Kidney epithelial cell (primary cell): ENCODE results near the gene LCAT. TPM values are rescaled to one million over a fixed set of nuclear protein-coding genes. Genes with fewer than 3 reads are reported as not detected.

Experiments
- DNase-seq: peaks from one replicate; pipeline ENCODE4 v3.0.0-alpha.2; 2010; ENCODE audit warnings: low read depth
- H3K27me3 ChIP-seq: 2 replicates; pipeline ENCODE4 v1.6.0; 2011; ENCODE audit warnings: low read length; ENCODE audit not compliant: control insufficient read depth, insufficient read depth
- H3K36me3 ChIP-seq: 2 replicates; pipeline ENCODE4 v1.5.1; 2011; ENCODE audit warnings: low read length; ENCODE audit not compliant: control insufficient read depth, insufficient read depth
- H3K4me3 ChIP-seq: 2 replicates; pipeline ENCODE4 v1.5.1; 2011; ENCODE audit warnings: low read depth, mild to moderate bottlenecking, control low read depth, low read length
- total RNA-seq: library from RNA; depleted of rRNA; stranded (reverse); fragments of >200 nt; gene quantifications from 2 replicates; pipeline ENCODE4 v1.2.3, GENCODE V29; 2015
- TF ChIP-seq, protein P1 (sequence below): IDR thresholded peaks from 2 replicates; pipeline ENCODE4 v1.5.1; 2011; ENCODE audit warnings: mild to moderate bottlenecking, moderate library complexity, low read length, control low read depth, inconsistent platforms; ENCODE audit not compliant: insufficient read depth, poor library complexity, severe bottlenecking

LCAT gene
- total RNA-seq, 1 donor from 2014 or later, result 3.7 TPM

- no peak for DNase-seq
- peaks cover 2% of the 10 kb centered on the region for H3K36me3 ChIP-seq
- TF ChIP-seq, protein P1, sequence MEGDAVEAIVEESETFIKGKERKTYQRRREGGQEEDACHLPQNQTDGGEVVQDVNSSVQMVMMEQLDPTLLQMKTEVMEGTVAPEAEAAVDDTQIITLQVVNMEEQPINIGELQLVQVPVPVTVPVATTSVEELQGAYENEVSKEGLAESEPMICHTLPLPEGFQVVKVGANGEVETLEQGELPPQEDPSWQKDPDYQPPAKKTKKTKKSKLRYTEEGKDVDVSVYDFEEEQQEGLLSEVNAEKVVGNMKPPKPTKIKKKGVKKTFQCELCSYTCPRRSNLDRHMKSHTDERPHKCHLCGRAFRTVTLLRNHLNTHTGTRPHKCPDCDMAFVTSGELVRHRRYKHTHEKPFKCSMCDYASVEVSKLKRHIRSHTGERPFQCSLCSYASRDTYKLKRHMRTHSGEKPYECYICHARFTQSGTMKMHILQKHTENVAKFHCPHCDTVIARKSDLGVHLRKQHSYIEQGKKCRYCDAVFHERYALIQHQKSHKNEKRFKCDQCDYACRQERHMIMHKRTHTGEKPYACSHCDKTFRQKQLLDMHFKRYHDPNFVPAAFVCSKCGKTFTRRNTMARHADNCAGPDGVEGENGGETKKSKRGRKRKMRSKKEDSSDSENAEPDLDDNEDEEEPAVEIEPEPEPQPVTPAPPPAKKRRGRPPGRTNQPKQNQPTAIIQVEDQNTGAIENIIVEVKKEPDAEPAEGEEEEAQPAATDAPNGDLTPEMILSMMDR, result no peak
- no peaks in the 10 kb centered on the region for H3K27me3 ChIP-seq
- H3K4me3 ChIP-seq, result no peak overlapping the region
These were observed 7.6 kb upstream of the LCAT start for GRCh38 chr16:67951485-67951884.

GRCh38 chr16:67950335-67950843 lies 6.5 kb upstream of the LCAT start:
- no peaks in the 10 kb centered on the region for H3K27me3 ChIP-seq

DNA sequence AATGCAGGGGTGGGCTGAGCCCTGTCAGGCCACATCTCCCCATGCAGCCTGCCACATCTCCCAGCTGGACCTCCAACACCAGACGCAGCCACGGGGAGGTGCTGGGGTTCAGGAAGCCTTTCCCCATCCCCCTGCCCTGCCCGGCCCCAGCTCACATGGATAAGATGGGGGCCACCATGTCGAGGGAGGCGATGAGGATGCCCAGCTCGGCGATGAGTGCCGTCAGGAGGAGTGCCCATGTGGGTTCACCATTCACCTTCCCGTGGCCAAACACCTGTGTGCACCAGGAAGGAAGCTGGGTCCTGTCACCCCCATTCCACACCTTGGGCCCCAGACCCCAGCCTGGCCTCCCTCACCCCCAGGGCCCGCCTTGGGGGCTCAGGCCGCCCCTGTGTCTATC lies 5.7 kb upstream of the LCAT start:
- no peak for DNase-seq
- TF ChIP-seq, protein P1, result no peak
- no peak overlapping the region for H3K4me3 ChIP-seq
- no peaks in the 10 kb centered on the region for H3K27me3 ChIP-seq
- peaks cover 2% of the 10 kb centered on the region for H3K36me3 ChIP-seq

More at GRCh38 chr16:67950335-67950843, 6.5 kb upstream of the LCAT start:
- H3K4me3 ChIP-seq, result no peak overlapping the region
- H3K36me3 ChIP-seq, result peaks cover 4% of the 10 kb centered on the region
- TF ChIP-seq, protein P1, result no peak
- DNase-seq, result no peak

GRCh38 chr16:67948015-67948414 lies 4.1 kb upstream of the LCAT start:
- no peak for DNase-seq
- TF ChIP-seq, protein P1, result no peak
- H3K4me3 ChIP-seq, result no peak overlapping the region
- no peaks in the 10 kb centered on the region for H3K27me3 ChIP-seq
- H3K36me3 ChIP-seq, result peaks cover 2% of the 10 kb centered on the region

DNA sequence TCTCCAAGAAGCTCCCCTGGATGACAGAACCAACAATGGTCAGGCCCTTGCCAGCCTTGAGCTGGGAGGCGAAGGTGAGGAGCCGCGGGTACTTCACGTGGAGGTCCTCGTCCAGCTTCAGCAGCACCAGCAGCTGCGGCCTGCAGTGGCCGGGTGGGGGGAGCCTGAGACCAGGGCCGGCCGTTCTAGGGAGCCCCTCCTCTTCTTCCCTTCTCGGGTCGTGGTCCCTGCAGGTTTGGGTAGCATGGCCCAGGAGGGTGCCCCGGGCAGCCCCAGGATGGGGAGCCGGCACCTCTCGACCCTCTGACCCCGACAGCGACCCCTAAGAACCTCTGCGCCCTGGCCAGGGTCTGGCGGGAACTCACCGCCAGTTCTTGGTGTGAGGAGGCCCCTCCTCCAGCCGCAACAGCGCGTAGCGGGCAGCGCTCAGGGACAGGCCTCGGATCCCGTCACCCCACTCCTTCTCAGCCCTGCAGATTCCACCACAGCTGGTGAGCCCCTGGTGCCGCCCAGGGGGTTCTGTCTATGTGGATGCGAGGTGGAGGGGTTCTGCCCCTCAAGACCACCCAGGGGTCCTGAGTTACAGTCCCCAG lies 3.1 kb upstream of the LCAT start:
- TF ChIP-seq, protein P1, result no peak
- peaks cover 2% of the 10 kb centered on the region for H3K36me3 ChIP-seq
- DNase-seq, result no peak

GRCh38 chr16:67946128-67946569 lies 2.2 kb upstream of the LCAT start:
- TF ChIP-seq, protein P1, result no peak
- H3K27me3 ChIP-seq, result no peaks in the 10 kb centered on the region
- DNase-seq, result no peak
- H3K4me3 ChIP-seq, result no peak overlapping the region
- peaks cover 1% of the 10 kb centered on the region for H3K36me3 ChIP-seq

More for the DNA sequence above, 3.1 kb upstream of the LCAT start:
- no peak overlapping the region for H3K4me3 ChIP-seq
- H3K27me3 ChIP-seq, result no peaks in the 10 kb centered on the region
